K562 (cell line): ENCODE results near the gene KLF13. TPM values are rescaled to one million over a fixed set of nuclear protein-coding genes. Genes with fewer than 3 reads are reported as not detected.

Source experiments
- CBFA2T3 ChIP-seq: fragments of 450-650 bp; IDR thresholded peaks from 2 replicates; pipeline ENCODE4 v1.6.1; 2017
- ELF1 ChIP-seq: fragments of 200-800 bp; sonication (Bioruptor generic); IDR thresholded peaks from 2 replicates; pipeline ENCODE4 v1.6.1; 2016; ENCODE audit warnings: missing genetic modification characterization, missing compliant biosample characterization
- FIP1L1 ChIP-seq: fragments of 200-400 bp; formaldehyde crosslinking; IDR thresholded peaks from 2 replicates; pipeline ENCODE4 v1.6.1; 2018; ENCODE audit warnings: mild to moderate bottlenecking, low read depth, low read length; ENCODE audit not compliant: poor library complexity, severe bottlenecking
- FOXP4 ChIP-seq: sonication (generic); formaldehyde crosslinking; IDR thresholded peaks from 2 replicates; pipeline ENCODE4 v1.8.0; 2022; ENCODE audit warnings: mild to moderate bottlenecking, missing genetic modification reagents, borderline replicate concordance
- HIVEP1 ChIP-seq: fragments of 250-450 bp; sonication (Bioruptor Pico); IDR thresholded peaks from 2 replicates; pipeline ENCODE4 v1.4.0; 2020; ENCODE audit warnings: mild to moderate bottlenecking
- JUNB ChIP-seq: fragments of 450-650 bp; formaldehyde crosslinking; conservative IDR thresholded peaks from 2 replicates; pipeline ENCODE4 v1.4.0; 2020; ENCODE audit warnings: mild to moderate bottlenecking
- KAT8 ChIP-seq: fragments of 450-650 bp; IDR thresholded peaks from 2 replicates; pipeline ENCODE4 v1.6.1; 2016; ENCODE audit warnings: low read depth, mild to moderate bottlenecking
- PKNOX1 ChIP-seq: fragments of 450-650 bp; IDR thresholded peaks from 2 replicates; pipeline ENCODE4 v1.6.1; 2016
- RAD21 ChIP-seq, 2 experiments: fragments of 250-450 bp in 1 of 2; fragments of 450-650 bp in 1 of 2; sonication (Bioruptor Pico) in 1 of 2; formaldehyde crosslinking in 1 of 2; IDR thresholded peaks in 1 of 2; conservative IDR thresholded peaks in 1 of 2; 2 replicates each; pipeline versions ENCODE4 v1.4.0 to v1.8.0; 2020 to 2022; ENCODE audit warnings: mild to moderate bottlenecking in 2 of 2, moderate library complexity in 1 of 2
- RFX7 ChIP-seq: fragments of 250-450 bp; sonication (Bioruptor Pico); IDR thresholded peaks from 2 replicates; pipeline ENCODE4 v1.5.1; 2021; ENCODE audit warnings: mild to moderate bottlenecking
- SLC30A9 ChIP-seq: fragments of 250-450 bp; sonication (Bioruptor Pico); IDR thresholded peaks from 2 replicates; pipeline ENCODE4 v1.8.0; 2022; ENCODE audit warnings: mild to moderate bottlenecking, moderate library complexity
- SMARCC2 ChIP-seq: fragments of 450-650 bp; IDR thresholded peaks from 2 replicates; pipeline ENCODE4 v1.6.1; 2017; ENCODE audit warnings: antibody characterized with exemption, moderate library complexity, mild to moderate bottlenecking, low read depth
- SP1 ChIP-seq: sonication (generic); formaldehyde crosslinking; IDR thresholded peaks from 2 replicates; pipeline ENCODE4 v1.8.1; 2022; ENCODE audit warnings: mild to moderate bottlenecking, missing genetic modification reagents
- SP2 ChIP-seq: IDR thresholded peaks from 2 replicates; pipeline ENCODE4 v1.6.1; 2011; ENCODE audit warnings: mild to moderate bottlenecking, low read depth, low read length, moderate library complexity; ENCODE audit not compliant: poor library complexity, severe bottlenecking; ENCODE audit errors: extremely low read depth
- ZBTB11 ChIP-seq, 3 experiments: fragments of 200-800 bp in 1 of 3; fragments of 250-450 bp in 1 of 3; fragments of 450-650 bp in 1 of 3; sonication (Bioruptor Pico) in 1 of 3; sonication (Bioruptor generic) in 1 of 3; formaldehyde crosslinking in 1 of 3; IDR thresholded peaks; 2 replicates each; pipeline versions ENCODE4 v1.6.1 to v1.8.0; 2016 to 2022; ENCODE audit warnings: mild to moderate bottlenecking in 2 of 3, missing genetic modification characterization in 2 of 3, missing compliant biosample characterization in 1 of 3, moderate library complexity in 1 of 3
- ZNF311 ChIP-seq: fragments of 250-450 bp; sonication (Bioruptor Pico); IDR thresholded peaks from 2 replicates; pipeline ENCODE4 v1.4.0; 2020; ENCODE audit warnings: mild to moderate bottlenecking, moderate library complexity
- ZNF41 ChIP-seq: fragments of 250-450 bp; sonication (Bioruptor Pico); conservative IDR thresholded peaks from 2 replicates; pipeline ENCODE4 v1.4.0; 2020; ENCODE audit warnings: mild to moderate bottlenecking
- polyA plus RNA-seq, 8 experiments: library from polyadenylated mRNA; depleted of rRNA in 4 of 8; stranded (reverse) in 5 of 8; unstranded in 3 of 8; fragments of >200 nt; fragmentation: Nextera tagmentation in 2 of 8; fragmentation: Illumina TruSeq in 1 of 8; extraction: Ambion mirVana in 2 of 8; extraction: Trizol in 1 of 8; gene quantifications; 2 replicates each; pipeline versions ENCODE4 v1.2.1 to v1.2.3, GENCODE V29; 2011 to 2014; ENCODE audit warnings: inconsistent platforms in 1 of 8, missing spikeins in 1 of 8
- total RNA-seq, 7 experiments: library from RNA; depleted of rRNA in 6 of 7; stranded (reverse); fragments of >200 nt in 6 of 7; fragmentation: Illumina TruSeq in 2 of 7; extraction: Trizol in 2 of 7; gene quantifications; 2 replicates each; pipeline versions ENCODE4 v1.2.1 to v1.2.3, GENCODE V29; 2011 to 2021; ENCODE audit warnings: low replicate concordance in 1 of 7
- TF ChIP-seq, protein P1 (sequence below): fragments of 150-350 bp; conservative IDR thresholded peaks from 2 replicates; pipeline ENCODE4 v1.6.1; 2014; ENCODE audit warnings: low read length

The KLF13 gene
- total and polyA plus RNA-seq, 9 of the 15 experiments (the other 6 are each of a cell fraction or from before 2014, with no cell fraction given): 1.8 to 10.5 (median 4.8) TPM

DNA sequence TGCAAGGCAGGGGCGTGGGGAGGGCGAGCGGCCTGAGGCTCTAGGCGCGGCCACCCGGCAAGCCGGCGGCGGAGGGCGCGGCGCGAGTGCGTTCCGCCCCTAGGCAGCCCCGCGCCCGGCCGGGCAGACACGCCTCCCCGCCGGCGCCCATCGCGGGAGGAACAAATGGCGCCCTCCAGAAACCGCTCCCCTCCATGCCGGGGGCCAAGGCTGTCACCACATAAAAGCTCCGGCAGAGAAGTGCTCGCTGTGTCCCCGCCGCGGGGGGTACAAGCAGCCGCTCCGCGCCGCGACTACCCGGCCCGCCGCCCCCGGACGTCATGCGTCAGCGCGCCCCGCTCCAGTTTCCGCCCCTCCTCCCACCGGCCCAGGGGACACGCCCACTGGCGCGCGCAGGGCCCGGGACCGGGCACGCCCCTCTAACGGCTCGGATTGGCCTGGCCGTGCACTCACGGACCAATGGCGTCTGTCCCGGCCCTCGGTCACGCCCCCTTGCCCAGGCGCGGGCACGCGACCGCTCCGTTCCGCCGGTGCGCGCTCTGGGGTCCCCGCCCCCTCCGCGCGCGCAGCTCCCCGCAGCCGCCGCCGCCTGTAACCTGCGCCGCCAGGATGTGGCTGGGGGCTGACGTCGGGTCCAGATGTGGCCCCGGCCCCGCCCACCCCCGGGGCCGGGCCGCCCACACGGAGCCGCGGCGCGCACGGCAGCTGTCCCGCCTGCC, at the start of gene KLF13 (continued):
- TF ChIP-seq ZNF41 (CRISPR knock-in tag) (no peak), ELF1 (tag) (no peak), ZNF311 (CRISPR knock-in tag) (no peak), JUNB (CRISPR knock-in tag) (no peak), SP1 (CRISPR knock-in tag) (peak; percentile 87), ZBTB11 (CRISPR knock-in tag; IDR thresholded peaks at IDR 0.05) (peak in 2 of 3 experiments; percentile 83 to 96; a peak in 4 of 6 replicates), CBFA2T3 (no peak), SLC30A9 (CRISPR knock-in tag) (no peak), FIP1L1 (no peak), PKNOX1 (peak; percentile 55; the same call in 1 of the 2 replicates), FOXP4 (no peak), HIVEP1 (CRISPR knock-in tag) (no peak), KAT8 (no peak), SP2 (peak; percentile 34), SMARCC2 (no peak), RAD21 (CRISPR knock-in tag; conservative IDR thresholded peaks at IDR 0.05 in 1 of 2, IDR thresholded peaks at IDR 0.05 in 1 of 2) (no peak), RFX7 (CRISPR knock-in tag) (no peak)
- TF ChIP-seq, protein P1, sequence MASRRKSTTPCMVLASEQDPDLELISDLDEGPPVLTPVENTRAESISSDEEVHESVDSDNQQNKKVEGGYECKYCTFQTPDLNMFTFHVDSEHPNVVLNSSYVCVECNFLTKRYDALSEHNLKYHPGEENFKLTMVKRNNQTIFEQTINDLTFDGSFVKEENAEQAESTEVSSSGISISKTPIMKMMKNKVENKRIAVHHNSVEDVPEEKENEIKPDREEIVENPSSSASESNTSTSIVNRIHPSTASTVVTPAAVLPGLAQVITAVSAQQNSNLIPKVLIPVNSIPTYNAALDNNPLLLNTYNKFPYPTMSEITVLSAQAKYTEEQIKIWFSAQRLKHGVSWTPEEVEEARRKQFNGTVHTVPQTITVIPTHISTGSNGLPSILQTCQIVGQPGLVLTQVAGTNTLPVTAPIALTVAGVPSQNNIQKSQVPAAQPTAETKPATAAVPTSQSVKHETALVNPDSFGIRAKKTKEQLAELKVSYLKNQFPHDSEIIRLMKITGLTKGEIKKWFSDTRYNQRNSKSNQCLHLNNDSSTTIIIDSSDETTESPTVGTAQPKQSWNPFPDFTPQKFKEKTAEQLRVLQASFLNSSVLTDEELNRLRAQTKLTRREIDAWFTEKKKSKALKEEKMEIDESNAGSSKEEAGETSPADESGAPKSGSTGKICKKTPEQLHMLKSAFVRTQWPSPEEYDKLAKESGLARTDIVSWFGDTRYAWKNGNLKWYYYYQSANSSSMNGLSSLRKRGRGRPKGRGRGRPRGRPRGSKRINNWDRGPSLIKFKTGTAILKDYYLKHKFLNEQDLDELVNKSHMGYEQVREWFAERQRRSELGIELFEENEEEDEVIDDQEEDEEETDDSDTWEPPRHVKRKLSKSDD: no peak
